Astrocyte of the spinal cord (primary cell): ENCODE data around the gene APCDD1L.

ENCODE experiments used
- DNase-seq: peaks from one replicate; pipeline ENCODE4 v3.0.0; 2011; ENCODE audit warnings: low read depth, low spot score
- H3K4me3 ChIP-seq: 2 replicates; pipeline ENCODE4 v1.5.1; 2011; ENCODE audit warnings: low read depth, mild to moderate bottlenecking, low read length, moderate library complexity
- in situ Hi-C: cut with HindIII; loops from 2 replicates; pipeline ENCODE4 v1.10.0; 2017; ENCODE audit warnings: low sequenced_read_pairs
- TF ChIP-seq, protein P1 (sequence below): IDR thresholded peaks from 2 replicates; pipeline ENCODE4 v1.5.1; 2012; ENCODE audit warnings: low read depth, mild to moderate bottlenecking, low read length, inconsistent platforms

The APCDD1L gene

DNA sequence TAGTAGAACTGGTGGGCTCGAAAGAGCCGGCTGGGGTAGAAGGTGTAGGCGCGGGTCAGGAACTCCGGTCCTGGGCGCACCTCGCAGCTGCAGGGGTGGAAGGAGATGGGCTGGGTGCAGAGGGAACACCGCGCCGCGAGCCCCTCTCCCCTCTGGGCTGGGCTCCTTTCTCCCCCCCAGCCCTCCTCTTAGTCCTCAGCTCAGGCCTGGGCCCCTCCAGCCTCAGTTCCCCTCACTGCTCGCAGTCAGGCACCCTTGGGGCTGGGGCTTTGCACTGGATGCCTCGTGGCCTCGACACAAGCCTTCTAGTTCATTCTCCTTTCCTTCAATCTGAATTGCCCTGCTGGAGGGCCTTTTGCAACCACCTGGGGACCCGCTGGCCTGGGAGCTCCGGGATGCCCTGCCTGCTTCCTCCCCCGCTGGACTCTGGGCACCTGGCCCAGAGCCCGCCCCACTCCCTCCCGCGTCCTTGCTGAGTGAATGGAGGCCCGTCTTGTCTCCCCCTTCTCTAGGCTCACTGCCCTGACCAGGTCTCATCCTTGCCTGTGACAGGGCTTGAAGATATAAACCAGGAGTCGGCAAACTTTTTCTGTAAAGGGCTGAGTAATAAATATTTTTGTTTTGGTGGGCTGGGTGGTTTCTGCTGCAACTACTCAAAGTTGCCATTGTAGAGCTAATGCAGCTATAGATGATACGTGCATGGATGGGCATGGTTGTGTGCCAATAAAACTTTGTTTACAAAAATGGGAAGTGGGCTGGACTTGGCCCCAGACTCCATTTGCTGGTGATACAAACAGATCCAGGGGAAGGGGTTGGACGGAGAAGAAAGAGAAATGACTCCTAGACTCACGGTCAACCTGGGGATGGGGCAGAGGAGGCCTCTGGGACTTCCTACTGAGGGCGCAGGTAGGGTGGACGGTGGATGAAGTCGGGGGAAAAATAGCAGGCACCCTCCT lies 47.3 kb downstream of the APCDD1L start:
- no peak overlapping the region for H3K4me3 ChIP-seq
- DNase-seq: no peak
- TF ChIP-seq, protein P1, sequence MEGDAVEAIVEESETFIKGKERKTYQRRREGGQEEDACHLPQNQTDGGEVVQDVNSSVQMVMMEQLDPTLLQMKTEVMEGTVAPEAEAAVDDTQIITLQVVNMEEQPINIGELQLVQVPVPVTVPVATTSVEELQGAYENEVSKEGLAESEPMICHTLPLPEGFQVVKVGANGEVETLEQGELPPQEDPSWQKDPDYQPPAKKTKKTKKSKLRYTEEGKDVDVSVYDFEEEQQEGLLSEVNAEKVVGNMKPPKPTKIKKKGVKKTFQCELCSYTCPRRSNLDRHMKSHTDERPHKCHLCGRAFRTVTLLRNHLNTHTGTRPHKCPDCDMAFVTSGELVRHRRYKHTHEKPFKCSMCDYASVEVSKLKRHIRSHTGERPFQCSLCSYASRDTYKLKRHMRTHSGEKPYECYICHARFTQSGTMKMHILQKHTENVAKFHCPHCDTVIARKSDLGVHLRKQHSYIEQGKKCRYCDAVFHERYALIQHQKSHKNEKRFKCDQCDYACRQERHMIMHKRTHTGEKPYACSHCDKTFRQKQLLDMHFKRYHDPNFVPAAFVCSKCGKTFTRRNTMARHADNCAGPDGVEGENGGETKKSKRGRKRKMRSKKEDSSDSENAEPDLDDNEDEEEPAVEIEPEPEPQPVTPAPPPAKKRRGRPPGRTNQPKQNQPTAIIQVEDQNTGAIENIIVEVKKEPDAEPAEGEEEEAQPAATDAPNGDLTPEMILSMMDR: no peak
- in situ Hi-C loops: no loop called here

- TF ChIP-seq, protein P1: no peak
- H3K4me3 ChIP-seq: no peak overlapping the region
- in situ Hi-C loops: no loop called here
- DNase-seq: no peak
These were observed 48.2 kb downstream of the APCDD1L start for GRCh38 chr20:58466729-58467571.

- TF ChIP-seq, protein P1: no peak
- no peak overlapping the region for H3K4me3 ChIP-seq
- DNase-seq: no peak
- in situ Hi-C loops: no loop called here
These were observed 49.0 kb downstream of the APCDD1L start for GRCh38 chr20:58466095-58466708.

GRCh38 chr20:58464838-58465237 lies 50.4 kb downstream of the APCDD1L start:
- DNase-seq: no peak
- TF ChIP-seq, protein P1: no peak
- in situ Hi-C loops: no loop called here
- H3K4me3 ChIP-seq: no peak overlapping the region

GRCh38 chr20:58463256-58463655 lies 51.9 kb downstream of the APCDD1L start:
- no peak for DNase-seq
- TF ChIP-seq, protein P1: no peak
- in situ Hi-C loops: no loop called here
- H3K4me3 ChIP-seq: no peak overlapping the region

GRCh38 chr20:58461899-58462298 lies 53.3 kb downstream of the APCDD1L start:
- in situ Hi-C loops: no loop called here
- TF ChIP-seq, protein P1: no peak
- DNase-seq: peak; percentile 52
- H3K4me3 ChIP-seq: no peak overlapping the region
